Activated CD4-positive, alpha-beta T cell treated with anti-CD3 and anti-CD28 coated beads, Interleukin-2, amount 10 ng/mL, durations not matched to agents 7 days and 5 days (primary cell): Measurements from ENCODE around the gene GPR68. TPM values are rescaled to one million over a fixed set of nuclear protein-coding genes. Genes with fewer than 3 reads are reported as not detected.
"Not testable (repeated sequence)": the region's sequence is repeated elsewhere in the genome, so short reads cannot be mapped to it uniquely, and the experiment has no call there.

Experiments
- CTCF ChIA-PET: fragments of 350-600 bp; sonication (Branson Sonifier 250); formaldehyde crosslinking; loops from one replicate; lab custom pipeline; 2021; ENCODE audit warnings: antibody characterized with exemption; lab: Charles Lee
- POLR2A ChIA-PET: fragments of 350-600 bp; sonication (Branson Sonifier 250); formaldehyde crosslinking; loops from one replicate; lab custom pipeline; 2021; ENCODE audit warnings: antibody characterized with exemption; lab: Charles Lee
- DNase-seq: peaks from one replicate; pipeline ENCODE4 v3.0.0-alpha.2; 2020
- H3K27ac Mint-ChIP-seq: one replicate; pipeline ENCODE4 v1.8.0; 2021; ENCODE audit warnings: mild to moderate bottlenecking, moderate library complexity, mixed read lengths
- H3K27me3 Mint-ChIP-seq: one replicate; pipeline ENCODE4 v1.8.0; 2021; ENCODE audit warnings: mixed read lengths
- H3K36me3 Mint-ChIP-seq: one replicate; pipeline ENCODE4 v1.8.0; 2021; ENCODE audit warnings: low read depth, mixed read lengths
- H3K4me1 Mint-ChIP-seq: one replicate; pipeline ENCODE4 v1.8.0; 2021; ENCODE audit warnings: mixed read lengths
- H3K4me3 Mint-ChIP-seq: one replicate; pipeline ENCODE4 v1.8.0; 2021; ENCODE audit warnings: mild to moderate bottlenecking, moderate library complexity, mixed read lengths
- H3K9me3 Mint-ChIP-seq: one replicate; pipeline ENCODE4 v1.8.0; 2021; ENCODE audit warnings: mixed read lengths
- total RNA-seq, 2 experiments: library from RNA; stranded (reverse); gene quantifications; one replicate each; pipeline ENCODE4 v1.2.3, GENCODE V29; 2021

The GPR68 gene
- total RNA-seq, 2 experiments from 2014 or later: 32.7 to 33.0 TPM

DNA sequence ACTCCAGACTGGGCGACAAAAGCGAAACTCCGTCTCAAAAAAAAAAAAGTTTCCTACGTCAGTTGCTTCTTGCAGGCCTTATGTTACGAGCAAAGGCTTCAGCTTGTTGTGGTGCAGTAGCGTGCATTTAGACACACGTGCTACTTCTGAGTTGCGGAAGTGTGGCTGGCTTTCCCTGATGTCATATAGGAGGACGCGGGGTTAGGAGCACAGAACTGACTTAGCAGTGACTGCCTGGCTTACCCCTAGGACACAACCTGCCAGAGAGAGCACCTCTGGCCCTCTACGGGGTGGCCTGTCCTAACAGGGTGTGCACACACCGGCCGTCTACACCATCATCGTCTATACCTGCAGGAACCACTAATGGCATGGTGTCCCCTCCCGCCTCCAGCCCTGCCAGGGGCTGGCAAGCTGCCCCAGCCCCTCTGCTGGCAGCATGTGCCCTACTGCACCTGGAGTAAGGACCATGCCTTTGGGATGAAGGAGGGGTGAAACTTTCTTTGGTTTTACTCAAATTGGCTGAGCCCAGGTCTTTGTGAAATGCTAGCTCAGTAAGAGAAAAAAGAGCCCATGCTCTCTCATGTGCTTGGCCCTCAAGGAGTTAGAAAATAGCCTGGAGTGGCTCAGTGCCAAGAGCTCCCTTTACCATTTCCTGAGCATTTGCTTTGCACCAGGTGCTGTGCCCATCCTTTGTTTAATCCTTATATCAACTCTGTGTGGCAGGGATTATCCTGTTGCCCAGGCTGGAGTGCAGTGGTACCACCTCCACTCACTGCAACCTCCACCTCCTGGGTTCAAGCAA lies 1.7 kb upstream of the GPR68 start:
- Mint-ChIP-seq H3K4me3 (peak overlapping the region; percentile 66), H3K4me1 (peaks cover 91% of the 10 kb centered on the region), H3K27me3 (no peaks in the 10 kb centered on the region), H3K9me3 (peaks cover 4% of the 10 kb centered on the region), H3K36me3 (peaks cover 85% of the 10 kb centered on the region), H3K27ac (peak overlapping the region; percentile 100)
- CTCF ChIA-PET: interaction anchor here (0.6 to 10.9 kb wide), 8 partner anchors 9 to 69 kb away, joined by 3 to 70 read pairs (median 4); no protein-coding TSS in a partner anchor
- peak; percentile 93 for DNase-seq
- POLR2A ChIA-PET: interaction anchor here (0.6 to 5.1 kb wide), 2 partner anchors 18 to 170 kb away, joined by 5 to 66 read pairs; no protein-coding TSS in a partner anchor

DNA sequence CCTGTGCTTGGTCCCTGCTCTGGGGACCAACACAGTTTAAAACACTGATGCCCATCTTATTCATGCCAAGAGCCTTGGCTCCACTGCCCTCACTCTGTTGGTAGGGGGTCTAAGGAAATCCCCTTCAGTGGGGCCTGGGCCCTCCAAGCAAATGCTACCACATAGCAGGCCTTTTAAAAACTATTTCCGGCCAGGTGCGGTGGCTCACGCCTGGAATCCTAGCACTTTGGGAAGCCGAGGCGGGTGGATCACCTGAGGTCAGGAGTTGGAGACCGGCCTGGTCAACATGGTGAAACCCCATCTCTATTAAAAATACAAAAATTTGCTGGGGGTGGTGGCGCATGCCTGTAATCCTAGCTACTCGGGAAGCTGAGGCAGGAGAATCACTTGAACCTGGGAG lies 1.1 kb upstream of the GPR68 start:
- peaks cover 92% of the 10 kb centered on the region for H3K4me1 Mint-ChIP-seq
- peak overlapping the region; percentile 100 for H3K27ac Mint-ChIP-seq
- not testable (repeated sequence) for H3K9me3 Mint-ChIP-seq, DNase-seq, H3K27me3 Mint-ChIP-seq
- peaks cover 86% of the 10 kb centered on the region for H3K36me3 Mint-ChIP-seq
- CTCF ChIA-PET: interaction anchor here (0.6 to 10.9 kb wide), 6 partner anchors 10 to 52 kb away, joined by 3 to 70 read pairs (median 4); no protein-coding TSS in a partner anchor
- POLR2A ChIA-PET: interaction anchor here (0.6 to 5.1 kb wide), 3 partner anchors 17 to 176 kb away, joined by 3 to 66 read pairs (median 4); no protein-coding TSS in a partner anchor
- peak overlapping the region; percentile 66 for H3K4me3 Mint-ChIP-seq

DNA sequence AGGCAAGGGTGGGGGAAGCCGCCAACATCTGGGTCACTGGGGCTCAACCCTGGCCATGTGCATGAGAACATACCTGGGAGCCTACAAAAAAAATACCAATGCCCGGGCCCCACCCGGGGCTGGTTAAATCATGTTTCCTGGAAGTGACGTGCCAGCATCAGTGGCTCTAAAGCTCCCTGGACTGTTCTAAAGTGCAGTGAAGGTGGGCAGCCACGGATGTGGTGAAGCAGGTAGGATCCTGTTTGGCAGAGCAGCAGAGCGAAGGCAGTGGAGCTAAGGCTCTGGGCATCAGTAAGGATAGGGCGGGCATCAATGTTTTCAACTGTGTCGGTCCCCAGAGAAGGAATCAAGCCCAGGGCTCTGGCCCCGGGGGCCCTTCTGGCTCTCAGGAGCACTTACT lies 525 bp upstream of the GPR68 start:
- Mint-ChIP-seq H3K36me3 (peaks cover 86% of the 10 kb centered on the region), H3K27ac (peak overlapping the region; percentile 100), H3K4me3 (peak overlapping the region; percentile 92), H3K4me1 (peaks cover 92% of the 10 kb centered on the region), H3K9me3 (peaks cover 6% of the 10 kb centered on the region), H3K27me3 (no peaks in the 10 kb centered on the region)
- peak; percentile 87 for DNase-seq
- ChIA-PET POLR2A (interaction anchor here (0.6 to 5.1 kb wide), 3 partner anchors 16 to 176 kb away, joined by 3 to 66 read pairs (median 4); no protein-coding TSS in a partner anchor), CTCF (interaction anchor here (0.6 to 10.9 kb wide), 7 partner anchors 10 to 459 kb away, joined by 3 to 70 read pairs (median 4); no protein-coding TSS in a partner anchor)

DNA sequence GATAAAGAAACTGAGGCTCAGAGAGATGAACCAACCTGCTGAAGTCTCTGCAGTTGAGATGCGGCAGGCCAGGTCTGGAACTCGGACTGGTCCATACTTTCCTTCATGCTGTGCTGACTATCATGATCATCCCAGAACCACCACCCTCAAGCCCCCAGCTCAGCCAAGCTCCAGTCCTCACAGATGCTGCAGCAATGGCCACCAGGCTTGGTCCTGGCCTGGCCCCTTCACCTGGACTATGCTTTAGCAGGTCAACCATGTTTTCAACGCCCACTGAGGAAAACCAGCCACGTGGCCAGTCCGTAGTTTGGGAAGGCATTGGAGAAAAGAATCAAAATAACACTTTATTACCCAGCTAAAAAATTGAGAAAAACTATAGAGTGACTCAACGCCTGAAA lies 1.4 kb downstream of the GPR68 start:
- no peak for DNase-seq
- Mint-ChIP-seq H3K4me3 (peak overlapping the region; percentile 92), H3K27ac (peak overlapping the region; percentile 100), H3K27me3 (no peaks in the 10 kb centered on the region), H3K4me1 (peaks cover 96% of the 10 kb centered on the region), H3K9me3 (peaks cover 6% of the 10 kb centered on the region), H3K36me3 (peaks cover 88% of the 10 kb centered on the region)
- ChIA-PET CTCF (interaction anchor here (1.0 to 10.9 kb wide), 10 partner anchors 9 to 70 kb away, joined by 3 to 70 read pairs (median 5); no protein-coding TSS in a partner anchor), POLR2A (interaction anchor here (0.6 to 5.1 kb wide), 5 partner anchors 9 to 485 kb away, joined by 3 to 66 read pairs (median 5); no protein-coding TSS in a partner anchor)

DNA sequence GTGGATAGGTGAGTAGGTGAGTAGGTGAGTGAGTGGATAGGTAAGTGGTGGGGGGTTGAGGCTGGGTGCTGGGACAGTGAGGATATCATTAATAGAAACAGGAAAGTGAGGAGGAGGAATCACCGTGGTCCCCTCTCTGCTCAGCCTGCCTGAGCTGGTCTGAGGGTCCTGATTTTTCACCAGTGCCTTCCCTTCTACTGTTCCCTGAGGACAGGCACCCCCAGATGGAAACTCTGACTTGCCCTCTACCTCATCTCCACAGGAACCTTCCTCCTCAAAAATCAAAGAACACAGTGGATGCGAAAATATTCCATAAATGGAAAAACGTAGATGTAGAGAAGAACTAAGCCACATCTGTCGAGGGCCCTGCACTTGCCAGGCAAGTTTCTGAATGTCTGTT lies 1.9 kb downstream of the GPR68 start:
- H3K4me3 Mint-ChIP-seq: peak overlapping the region; percentile 92
- peak overlapping the region; percentile 100 for H3K27ac Mint-ChIP-seq
- ChIA-PET POLR2A (interaction anchor here (0.6 to 5.1 kb wide), 3 partner anchors 14 to 484 kb away, joined by 3 to 66 read pairs (median 5); no protein-coding TSS in a partner anchor), CTCF (interaction anchor here (1.3 to 10.9 kb wide), 7 partner anchors 9 to 69 kb away, joined by 3 to 70 read pairs (median 5); no protein-coding TSS in a partner anchor)
- H3K4me1 Mint-ChIP-seq: peaks cover 96% of the 10 kb centered on the region
- peaks cover 89% of the 10 kb centered on the region for H3K36me3 Mint-ChIP-seq
- H3K9me3 Mint-ChIP-seq: peaks cover 6% of the 10 kb centered on the region
- DNase-seq: no peak
- no peaks in the 10 kb centered on the region for H3K27me3 Mint-ChIP-seq

- peaks cover 94% of the 10 kb centered on the region for H3K4me1 Mint-ChIP-seq
- H3K27me3 Mint-ChIP-seq: no peaks in the 10 kb centered on the region
- ChIA-PET CTCF (interaction anchor here (0.7 to 10.9 kb wide), 5 partner anchors 8 to 68 kb away, joined by 4 to 70 read pairs (median 5); no protein-coding TSS in a partner anchor), POLR2A (interaction anchor here (0.5 to 5.1 kb wide), 4 partner anchors 9 to 1813 kb away, joined by 3 to 66 read pairs (median 4); no protein-coding TSS in a partner anchor)
- peaks cover 88% of the 10 kb centered on the region for H3K36me3 Mint-ChIP-seq
- H3K27ac Mint-ChIP-seq: peak overlapping the region; percentile 100
- peaks cover 2% of the 10 kb centered on the region for H3K9me3 Mint-ChIP-seq
- peak; percentile 61 for DNase-seq
- H3K4me3 Mint-ChIP-seq: peak overlapping the region; percentile 92
Measured at GRCh38 chr14:91241863-91242262, 2.6 kb downstream of the GPR68 start.

- Mint-ChIP-seq H3K27ac (peak overlapping the region; percentile 31), H3K4me1 (peaks cover 85% of the 10 kb centered on the region), H3K9me3 (peaks cover 2% of the 10 kb centered on the region), H3K27me3 (no peaks in the 10 kb centered on the region), H3K36me3 (peaks cover 86% of the 10 kb centered on the region), H3K4me3 (no peak overlapping the region)
- ChIA-PET CTCF (interaction anchor here (1.3 to 1.8 kb wide), 3 partner anchors 10 to 62 kb away, joined by 4 to 8 read pairs (median 5); no protein-coding TSS in a partner anchor), POLR2A (no interaction called here)
- no peak for DNase-seq
Measured at GRCh38 chr14:91238661-91239060, 5.8 kb downstream of the GPR68 start.

DNA sequence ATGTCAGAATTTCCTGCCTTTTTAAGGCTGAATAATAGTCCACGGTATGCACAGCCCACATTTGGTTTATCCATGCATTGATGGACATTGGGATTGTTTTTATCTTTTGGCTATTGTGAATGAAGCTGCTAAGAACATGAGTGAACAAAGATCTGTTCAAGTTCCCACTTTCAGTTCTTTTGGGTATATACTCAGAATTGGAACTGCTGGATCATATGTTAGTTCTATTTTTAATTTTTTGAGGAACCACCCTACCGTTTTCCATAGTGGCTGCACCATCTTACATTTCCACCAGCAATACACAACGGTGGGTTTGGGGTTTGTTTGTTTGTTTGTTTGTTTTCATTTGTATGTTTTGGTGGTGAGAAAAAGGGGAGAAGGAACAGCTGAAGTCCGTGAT lies 6.4 kb downstream of the GPR68 start:
- Mint-ChIP-seq H3K27ac (no peak overlapping the region), H3K4me3 (no peak overlapping the region), H3K36me3 (peaks cover 85% of the 10 kb centered on the region), H3K27me3 (no peaks in the 10 kb centered on the region), H3K4me1 (peaks cover 82% of the 10 kb centered on the region), H3K9me3 (peaks cover 2% of the 10 kb centered on the region)
- POLR2A ChIA-PET: no interaction called here
- DNase-seq: no peak
- CTCF ChIA-PET: interaction anchor here (1.5 kb wide), 1 partner anchor 61 kb away, joined by 8 read pairs; no protein-coding TSS in a partner anchor

DNA sequence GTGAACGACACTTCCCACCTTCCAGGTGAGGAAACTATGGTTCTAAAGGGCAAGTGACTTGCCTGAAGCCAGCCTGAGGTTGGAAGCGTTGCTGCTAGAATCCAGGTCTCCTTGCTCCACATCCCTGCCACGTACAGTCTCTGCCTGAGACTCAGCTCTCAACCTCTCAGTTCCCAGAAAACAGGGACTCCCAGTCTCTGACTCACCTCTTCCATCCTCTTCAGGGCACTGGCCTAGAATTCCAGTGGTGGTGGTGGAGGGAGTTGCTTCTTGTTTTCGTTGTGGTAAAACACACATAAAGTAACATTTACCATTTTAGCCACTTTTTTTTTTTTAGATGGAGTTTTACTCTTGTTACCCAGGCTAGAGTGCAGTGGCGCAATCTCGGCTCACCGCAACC lies 7.3 kb downstream of the GPR68 start:
- peaks cover 82% of the 10 kb centered on the region for H3K4me1 Mint-ChIP-seq
- peaks cover 6% of the 10 kb centered on the region for H3K9me3 Mint-ChIP-seq
- H3K27me3 Mint-ChIP-seq: no peaks in the 10 kb centered on the region
- POLR2A ChIA-PET: no interaction called here
- no peak overlapping the region for H3K4me3 Mint-ChIP-seq
- no peak for DNase-seq
- peaks cover 85% of the 10 kb centered on the region for H3K36me3 Mint-ChIP-seq
- H3K27ac Mint-ChIP-seq: peak overlapping the region; percentile 14
- CTCF ChIA-PET: interaction anchor here (0.6 to 1.3 kb wide), 2 partner anchors 10 to 34 kb away, joined by 3 to 4 read pairs; no protein-coding TSS in a partner anchor

GRCh38 chr14:91235841-91236240 lies 8.7 kb downstream of the GPR68 start:
- peaks cover 85% of the 10 kb centered on the region for H3K36me3 Mint-ChIP-seq
- H3K4me1 Mint-ChIP-seq: peaks cover 82% of the 10 kb centered on the region
- peak overlapping the region; percentile 48 for H3K27ac Mint-ChIP-seq
- CTCF ChIA-PET: interaction anchor here (0.6 to 1.8 kb wide), 6 partner anchors 9 to 831 kb away, joined by 3 to 7 read pairs (median 4); no protein-coding TSS in a partner anchor
- DNase-seq: no peak
- H3K9me3 Mint-ChIP-seq: peaks cover 16% of the 10 kb centered on the region
- no peaks in the 10 kb centered on the region for H3K27me3 Mint-ChIP-seq
- H3K4me3 Mint-ChIP-seq: no peak overlapping the region
- POLR2A ChIA-PET: no interaction called here

DNA sequence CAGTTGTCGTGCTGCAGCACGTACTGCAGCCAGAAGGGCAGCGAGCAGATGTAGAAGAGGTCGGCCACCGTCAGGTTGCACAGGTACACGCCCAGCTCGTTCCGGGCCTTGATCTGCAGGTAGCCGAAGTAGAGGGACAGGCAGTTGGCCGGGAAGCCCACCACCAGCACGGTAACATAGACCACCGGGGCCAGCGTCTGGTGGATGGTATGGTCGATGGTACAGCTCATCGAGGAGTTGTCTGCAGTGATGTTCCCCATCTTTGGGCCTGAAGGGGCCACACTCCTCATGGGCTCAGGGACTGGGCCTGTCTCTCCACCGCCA lies 9.8 kb downstream of the GPR68 start:
- H3K36me3 Mint-ChIP-seq: peaks cover 86% of the 10 kb centered on the region
- no peak overlapping the region for H3K27ac Mint-ChIP-seq
- peaks cover 82% of the 10 kb centered on the region for H3K4me1 Mint-ChIP-seq
- ChIA-PET CTCF (interaction anchor here (0.6 to 1.9 kb wide), 3 partner anchors 8 to 62 kb away, joined by 5 to 7 read pairs (median 6); no protein-coding TSS in a partner anchor), POLR2A (no interaction called here)
- no peak for DNase-seq
- H3K27me3 Mint-ChIP-seq: no peaks in the 10 kb centered on the region
- no peak overlapping the region for H3K4me3 Mint-ChIP-seq
- H3K9me3 Mint-ChIP-seq: peaks cover 16% of the 10 kb centered on the region
